ENCODE data around the gene ZNF83. TPM values are rescaled to one million over a fixed set of nuclear protein-coding genes. Genes with fewer than 3 reads are reported as not detected.

Gene ZNF83
- total RNA-seq, 1 experiment from 2014 or later: 31.6 TPM

- H3K27me3 Mint-ChIP-seq (ENCODE audit: low read depth): peaks cover 21% of the 10 kb centered on the region
- Histone ChIP-seq H3K14ac (ENCODE audit: insufficient read depth, low read length) (no peak overlapping the region), H4K5ac (ENCODE audit: insufficient read length, low read depth, low read length) (no peak overlapping the region), H3K9ac (ENCODE audit: extremely low read depth, insufficient read length, low read length) (no peak overlapping the region), H3K79me1 (ENCODE audit: insufficient read depth, low read depth, low read length, poor library complexity, severe bottlenecking) (no peaks in the 10 kb centered on the region), H2BK120ac (ENCODE audit: low read depth, low read length, poor library complexity, severe bottlenecking) (no peak overlapping the region), H3K23ac (ENCODE audit: insufficient read length, low read depth, low read length) (no peak overlapping the region), H3K9me3 (ENCODE audit: control insufficient read depth, low read depth, low read length) (no peaks in the 10 kb centered on the region), H3K27ac (ENCODE audit: insufficient read length, low read depth, low read length) (no peak overlapping the region), H3K56ac (ENCODE audit: insufficient read length, low read depth, low read length) (no peak overlapping the region), H2BK5ac (ENCODE audit: insufficient read length, low read length) (no peak overlapping the region), H3K4me2 (ENCODE audit: insufficient read depth, insufficient read length, low read length) (no peak overlapping the region), H2AFZ (ENCODE audit: low read length) (no peak overlapping the region), H2BK12ac (ENCODE audit: insufficient read length, low read depth, low read length) (no peak overlapping the region), H3K18ac (ENCODE audit: insufficient read length, low read depth, low read length) (no peak overlapping the region), H2BK20ac (ENCODE audit: low read depth, low read length, poor library complexity, severe bottlenecking) (no peak overlapping the region), H2AK5ac (ENCODE audit: insufficient read length, low read length) (no peak overlapping the region), H4K20me1 (ENCODE audit: control insufficient read depth, insufficient read depth, insufficient read length) (no peaks in the 10 kb centered on the region), H3K23me2 (ENCODE audit: insufficient read length, low read depth, low read length, poor library complexity, severe bottlenecking) (peaks cover 11% of the 10 kb centered on the region), H2BK15ac (ENCODE audit: low read depth, low read length) (no peak overlapping the region), H3K4ac (ENCODE audit: low read depth, low read length) (no peak overlapping the region), H3T11ph (ENCODE audit: low read length) (no peak overlapping the region), H3K4me1 (ENCODE audit: insufficient read depth, low read length) (no peaks in the 10 kb centered on the region), H3K79me2 (ENCODE audit: insufficient read depth, low read length) (no peaks in the 10 kb centered on the region), H4K8ac (replicated peaks; ENCODE audit: insufficient read length, low read depth, low read length) (no peak overlapping the region), H3K27me3 (ENCODE audit: insufficient read depth, low read length) (no peaks in the 10 kb centered on the region), H4K91ac (ENCODE audit: insufficient read length, low read depth, low read length) (no peak overlapping the region)
- H3K4me1 Mint-ChIP-seq: peaks cover 15% of the 10 kb centered on the region in 2 experiments
- no CpG with 5 or more reads among the region's 10 CpGs for WGBS (ENCODE audit: extremely low coverage, insufficient read length, low lambda C conversion rate)
- no peak for TF ChIP-seq CTCF (conservative IDR thresholded peaks at IDR 0.05)
- H3K9me3 Mint-ChIP-seq: peaks cover 0 to 2% of the 10 kb centered on the region in 2 experiments; a peak in 2 of 5 replicates
- no peak for DNase-seq
- no peak overlapping the region for H3K4me3 Mint-ChIP-seq
- H3K27ac Mint-ChIP-seq: no peak overlapping the region
- peaks cover 0 to 2% (median 2%) of the 10 kb centered on the region in 3 experiments; a peak in 5 of 7 replicates for H3K36me3 Mint-ChIP-seq (ENCODE audit: insufficient read depth in 1 of 3, low read depth in 3 of 3)
Observed at GRCh38 chr19:52639996-52640395, 1.8 kb upstream of the ZNF83 start.
